Caco-2 (cell line): ENCODE results near the gene PAGR1. TPM values are rescaled to one million over a fixed set of nuclear protein-coding genes. Genes with fewer than 3 reads are reported as not detected.

Experiments used
- BruUV-seq: library from RNA; stranded (reverse); fragments of 400-500 nt; replicated peaks from 2 replicates; lab custom pipeline; 2021; lab: Mats Ljungman, UMichigan
- CTCF ChIA-PET: fragments of 300-600 bp; sonication (Branson Sonifier 250); formaldehyde crosslinking; loops from one replicate; lab custom pipeline; 2022; ENCODE audit warnings: antibody characterized with exemption; lab: Charles Lee
- POLR2A ChIA-PET: fragments of 300-600 bp; sonication (Branson Sonifier 250); formaldehyde crosslinking; loops from one replicate; lab custom pipeline; 2022; ENCODE audit warnings: antibody characterized with exemption; lab: Charles Lee
- DNase-seq, 2 experiments: peaks; one replicate each; pipeline versions ENCODE4 v3.0.0 to v3.0.0-alpha.2; 2020 to 2022
- H3K27me3 ChIP-seq: replicated peaks from 2 replicates; pipeline ENCODE4 v1.6.0; 2011; ENCODE audit warnings: low read length; ENCODE audit not compliant: control insufficient read depth, insufficient read depth
- H3K36me3 ChIP-seq: 2 replicates; pipeline ENCODE4 v1.5.1; 2011; ENCODE audit warnings: low read length; ENCODE audit not compliant: control insufficient read depth, insufficient read depth
- H3K4me1 ChIP-seq: fragments of 250-450 bp; sonication (Bioruptor Pico); 2 replicates; pipeline ENCODE4 v1.5.1; 2020; ENCODE audit warnings: mild to moderate bottlenecking
- H3K4me3 ChIP-seq: 2 replicates; pipeline ENCODE4 v1.5.1; 2011; ENCODE audit warnings: low read depth, mild to moderate bottlenecking, control low read depth, low read length
- H3K9me3 ChIP-seq: fragments of 250-450 bp; sonication (Bioruptor Pico); 2 replicates; pipeline ENCODE4 v1.5.1; 2020; ENCODE audit warnings: mild to moderate bottlenecking, moderate library complexity
- H3K27ac Mint-ChIP-seq: one replicate; pipeline ENCODE4 v1.8.0; 2022; ENCODE audit warnings: mixed read lengths; ENCODE audit not compliant: unreplicated experiment
- H3K27me3 Mint-ChIP-seq: one replicate; pipeline ENCODE4 v1.8.0; 2022; ENCODE audit warnings: mixed read lengths; ENCODE audit not compliant: insufficient read depth, unreplicated experiment
- H3K36me3 Mint-ChIP-seq: one replicate; pipeline ENCODE4 v1.8.0; 2022; ENCODE audit warnings: mild to moderate bottlenecking, mixed read lengths; ENCODE audit not compliant: insufficient read depth, unreplicated experiment
- H3K4me1 Mint-ChIP-seq: one replicate; pipeline ENCODE4 v1.8.0; 2022; ENCODE audit warnings: low read depth, mixed read lengths; ENCODE audit not compliant: unreplicated experiment
- H3K4me3 Mint-ChIP-seq: one replicate; pipeline ENCODE4 v1.8.0; 2022; ENCODE audit warnings: mild to moderate bottlenecking, moderate library complexity, mixed read lengths; ENCODE audit not compliant: unreplicated experiment
- H3K9me3 Mint-ChIP-seq: one replicate; pipeline ENCODE4 v1.8.0; 2022; ENCODE audit warnings: mixed read lengths; ENCODE audit not compliant: unreplicated experiment
- intact Hi-C: fragments of 100-400 bp; cut with micrococcal nuclease; formaldehyde crosslinking; loops from one replicate; pipeline ENCODE4 v1.10.0; 2022; ENCODE audit not compliant: unreplicated experiment
- total RNA-seq: library from RNA; stranded (reverse); gene quantifications from 2 replicates; pipeline ENCODE4 v1.2.3, GENCODE V29; 2022
- TF ChIP-seq, protein P1 (sequence below), 2 experiments: fragments of 200-600 bp in 1 of 2; IDR thresholded peaks; 1 replicate in 1 of 2; 2 replicates in 1 of 2; pipeline versions ENCODE4 v1.5.1 to v1.8.0; 2011 to 2022; ENCODE audit warnings: antibody characterized with exemption in 1 of 2, control low read depth in 1 of 2, inconsistent platforms in 1 of 2, low read depth in 1 of 2, low read length in 1 of 2, mild to moderate bottlenecking in 1 of 2, moderate library complexity in 1 of 2; ENCODE audit not compliant: insufficient read depth in 1 of 2, severe bottlenecking in 1 of 2, unreplicated experiment in 1 of 2

PAGR1 gene
- total RNA-seq, 1 experiment from 2014 or later = 33.0 TPM

DNA sequence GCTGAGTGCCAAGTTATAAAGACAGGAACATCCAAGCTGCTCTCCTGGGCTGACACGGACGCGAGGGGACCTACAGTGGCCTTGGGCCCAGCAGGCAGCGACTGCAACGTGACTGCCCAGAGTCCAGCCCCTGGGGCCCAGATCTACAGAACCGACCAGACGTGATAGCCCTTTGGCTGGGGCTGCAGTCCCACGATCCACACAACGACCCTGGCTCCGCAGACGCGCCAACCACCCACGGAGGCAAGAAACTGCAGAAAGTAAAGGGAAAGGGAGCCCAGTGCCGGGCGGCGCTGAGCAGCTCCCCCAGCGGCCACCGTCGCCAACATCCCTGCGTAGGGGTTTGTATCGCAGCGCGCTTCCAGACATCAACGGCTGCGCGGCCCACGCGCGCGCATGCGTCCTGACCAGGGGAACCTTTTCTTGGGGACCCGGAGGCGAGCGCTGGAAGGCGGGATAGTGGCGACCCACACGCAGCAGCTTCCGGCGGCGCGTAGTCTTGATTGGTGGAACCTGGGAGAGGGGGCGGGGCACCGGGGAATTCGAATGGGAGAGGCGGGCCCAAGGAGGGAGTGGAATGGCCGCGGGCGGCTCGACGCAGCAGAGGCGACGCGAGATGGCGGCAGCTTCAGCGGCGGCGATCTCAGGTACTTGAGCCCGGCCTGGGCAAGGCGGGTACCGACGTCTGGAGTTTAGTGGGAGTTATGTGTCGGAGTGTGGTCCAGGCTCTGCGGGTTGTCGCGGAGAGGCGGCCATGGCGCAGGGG is 25.6 kb upstream of the PAGR1 start, which contains the start of gene KIF22:
Gene KIF22, plus strand, starts transcription at position 569 of the 766 bp plus-strand sequence. Its CDS starts 9 bp downstream, at position 578.
- Mint-ChIP-seq H3K27ac (peak within 1 kb of the TSS; percentile 92), H3K4me1 (peaks cover 22% of the 10 kb centered on the region), H3K27me3 (no peaks in the 10 kb centered on the region), H3K36me3 (peaks cover 33% of the 10 kb centered on the region), H3K4me3 (peak within 1 kb of the TSS; percentile 79), H3K9me3 (no peaks in the 10 kb centered on the region)
- H3K4me1 ChIP-seq = 0 out of 2 replicates have a peak, but pooled peaks cover 5% of the 10 kb centered on the region
- no peaks in the 10 kb centered on the region for H3K9me3 ChIP-seq
- ChIA-PET POLR2A (interaction anchor here (0.6 to 1.6 kb wide), 13 partner anchors 11 to 183 kb away, joined by 3 to 8 read pairs (median 4); partner anchors contain the start of genes PAGR1, QPRT and TAOK2), CTCF (interaction anchor here (0.7 to 1.8 kb wide), 9 partner anchors 11 to 288 kb away, joined by 3 to 10 read pairs (median 5); partner anchors contain the start of gene PAGR1)
- intact Hi-C loops = loop anchor here (1.0 to 2.0 kb wide), 6 partner anchors 14 to 90 kb away; no protein-coding TSS in a partner anchor
- H3K36me3 ChIP-seq = peaks cover 2% of the 10 kb centered on the region
- peak within 1 kb of the TSS; percentile 98 for H3K4me3 ChIP-seq
- TF ChIP-seq, protein P1, sequence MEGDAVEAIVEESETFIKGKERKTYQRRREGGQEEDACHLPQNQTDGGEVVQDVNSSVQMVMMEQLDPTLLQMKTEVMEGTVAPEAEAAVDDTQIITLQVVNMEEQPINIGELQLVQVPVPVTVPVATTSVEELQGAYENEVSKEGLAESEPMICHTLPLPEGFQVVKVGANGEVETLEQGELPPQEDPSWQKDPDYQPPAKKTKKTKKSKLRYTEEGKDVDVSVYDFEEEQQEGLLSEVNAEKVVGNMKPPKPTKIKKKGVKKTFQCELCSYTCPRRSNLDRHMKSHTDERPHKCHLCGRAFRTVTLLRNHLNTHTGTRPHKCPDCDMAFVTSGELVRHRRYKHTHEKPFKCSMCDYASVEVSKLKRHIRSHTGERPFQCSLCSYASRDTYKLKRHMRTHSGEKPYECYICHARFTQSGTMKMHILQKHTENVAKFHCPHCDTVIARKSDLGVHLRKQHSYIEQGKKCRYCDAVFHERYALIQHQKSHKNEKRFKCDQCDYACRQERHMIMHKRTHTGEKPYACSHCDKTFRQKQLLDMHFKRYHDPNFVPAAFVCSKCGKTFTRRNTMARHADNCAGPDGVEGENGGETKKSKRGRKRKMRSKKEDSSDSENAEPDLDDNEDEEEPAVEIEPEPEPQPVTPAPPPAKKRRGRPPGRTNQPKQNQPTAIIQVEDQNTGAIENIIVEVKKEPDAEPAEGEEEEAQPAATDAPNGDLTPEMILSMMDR (IDR thresholded peaks at IDR 0.05; ENCODE audit: insufficient read depth in 1 of 2, low read depth in 1 of 2, low read length in 1 of 2, severe bottlenecking in 1 of 2, unreplicated experiment in 1 of 2) = peak; percentile 52 to 83
- H3K27me3 ChIP-seq = no peaks in the 10 kb centered on the region
- DNase-seq = peak; percentile 98 to 99
- BruUV-seq = TSS peak; percentile 94

DNA sequence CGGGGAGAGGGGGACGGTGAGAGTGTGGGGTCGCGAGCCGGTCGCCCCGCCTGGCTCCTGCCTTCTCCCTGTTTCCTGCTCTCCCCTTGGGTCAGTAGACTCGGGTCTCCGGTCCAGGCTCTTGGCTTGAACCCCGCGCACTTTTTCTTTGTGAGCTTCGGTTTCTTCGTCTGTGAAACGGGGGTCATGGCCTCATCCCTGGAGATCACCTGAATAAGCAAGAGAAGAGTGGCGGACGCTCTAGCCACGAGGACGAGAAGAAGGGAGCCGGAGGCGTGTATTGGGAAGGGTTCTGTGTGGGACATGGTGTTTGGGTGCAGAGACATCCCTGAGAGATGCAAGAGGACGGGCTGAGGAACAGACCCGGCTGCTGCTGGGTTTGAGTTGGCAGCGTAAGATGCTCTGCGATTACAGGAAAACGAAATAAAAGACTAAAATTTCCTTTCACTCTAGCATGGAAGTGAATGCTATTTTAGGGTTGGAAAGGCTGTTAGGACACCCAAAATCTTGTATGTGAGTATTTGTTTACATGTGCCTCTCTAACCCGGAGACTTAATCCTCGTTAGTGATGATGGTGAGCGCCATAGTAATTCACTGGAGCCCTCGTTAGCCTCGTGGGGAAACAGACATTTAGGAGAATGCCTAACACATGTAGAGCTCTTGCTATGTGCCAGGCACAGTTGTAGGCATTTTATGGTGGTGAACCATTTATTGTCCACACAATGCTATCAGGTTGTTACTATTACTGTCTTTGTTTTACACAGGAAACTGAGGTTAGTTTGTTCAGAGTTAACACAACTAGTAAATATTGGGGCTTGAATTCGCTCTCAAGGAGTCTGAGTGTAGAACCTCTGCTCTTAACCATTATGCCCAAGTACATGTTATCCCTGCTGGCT is 24.8 kb upstream of the PAGR1 start:
- DNase-seq = no peak
- H3K9me3 Mint-ChIP-seq = no peaks in the 10 kb centered on the region
- peaks cover 22% of the 10 kb centered on the region for H3K4me1 Mint-ChIP-seq
- Histone ChIP-seq H3K4me1 (0 out of 2 replicates have a peak, but pooled peaks cover 5% of the 10 kb centered on the region), H3K4me3 (peak overlapping the region; percentile 98), H3K9me3 (no peaks in the 10 kb centered on the region), H3K36me3 (peaks cover 2% of the 10 kb centered on the region), H3K27me3 (no peaks in the 10 kb centered on the region)
- ChIA-PET CTCF (interaction anchor here (0.8 to 1.8 kb wide), 6 partner anchors 11 to 241 kb away, joined by 4 to 10 read pairs (median 7); partner anchors contain the start of gene PAGR1), POLR2A (interaction anchor here (0.5 to 1.6 kb wide), 8 partner anchors 10 to 111 kb away, joined by 3 to 7 read pairs (median 6); partner anchors contain the start of gene PAGR1)
- TSS peak; percentile 65 for BruUV-seq
- TF ChIP-seq, protein P1 (IDR thresholded peaks at IDR 0.05; ENCODE audit: insufficient read depth in 1 of 2, low read depth in 1 of 2, low read length in 1 of 2, severe bottlenecking in 1 of 2, unreplicated experiment in 1 of 2) = no peak
- H3K27me3 Mint-ChIP-seq = no peaks in the 10 kb centered on the region
- peak overlapping the region; percentile 92 for H3K27ac Mint-ChIP-seq
- intact Hi-C loops = loop anchor here (1.0 to 2.0 kb wide), 6 partner anchors 14 to 91 kb away; no protein-coding TSS in a partner anchor
- peak overlapping the region; percentile 79 for H3K4me3 Mint-ChIP-seq
- H3K36me3 Mint-ChIP-seq = peaks cover 41% of the 10 kb centered on the region
